HepG2 (cell line): ENCODE data around the gene SRP19. TPM values are rescaled to one million over a fixed set of nuclear protein-coding genes. Genes with fewer than 3 reads are reported as not detected.

Source experiments
- ATAC-seq: fragments of 200-7000 bp; cut with Tn5 transposase; 3 replicates; pipeline ENCODE4 v1.9.1; 2020; ENCODE audit warnings: mild to moderate bottlenecking, moderate library complexity
- BruUV-seq: library from RNA; stranded (reverse); fragments of 400-500 nt; replicated peaks from 2 replicates; lab custom pipeline; 2021; lab: Mats Ljungman, UMichigan
- CTCF ChIA-PET: fragments of 300-600 bp; formaldehyde crosslinking; extraction: SDS; loops from one replicate; lab custom pipeline; 2021; ENCODE audit warnings: low total read pairs, inconsistent platforms, low intra/inter-chr PET ratio; lab: Yijun Ruan, JAX
- POLR2A ChIA-PET: fragments of 350-600 bp; sonication (Branson Sonifier 250); formaldehyde crosslinking; loops from one replicate; lab custom pipeline; 2020; ENCODE audit warnings: antibody characterized with exemption, inconsistent platforms; lab: Yijun Ruan, JAX
- DNase-seq: peaks from one replicate; pipeline ENCODE4 v3.0.0-alpha.2; 2015; ENCODE audit warnings: low spot score
- FAIRE-seq: peaks from 3 replicates; lab custom pipeline; 2011; peaks lifted over from hg19 to GRCh38; lab: Jason Lieb, UNC
- H2AFZ ChIP-seq: one replicate; pipeline ENCODE4 v1.6.1; 2011; ENCODE audit warnings: low read length, inconsistent platforms
- H3K27ac ChIP-seq: fragments of 300-600 bp; 3 replicates; pipeline ENCODE4 v1.8.0; 2011; ENCODE audit warnings: mixed run types, mild to moderate bottlenecking, mixed read lengths, low read length, inconsistent platforms; ENCODE audit not compliant: insufficient read depth; ENCODE audit errors: extremely low read length
- H3K27me3 ChIP-seq, 2 experiments: fragments of 200-600 bp in 1 of 2; 2 replicates in 1 of 2; 3 replicates in 1 of 2; pipeline versions ENCODE4 v1.6.0 to v1.8.0; 2011; ENCODE audit warnings: low read length in 2 of 2, mild to moderate bottlenecking in 2 of 2, moderate library complexity in 2 of 2, inconsistent platforms in 1 of 2; ENCODE audit not compliant: insufficient read depth in 2 of 2, control insufficient read depth in 1 of 2
- H3K36me3 ChIP-seq, 2 experiments: fragments of 200-600 bp in 1 of 2; replicated peaks in 1 of 2; 2 replicates in 1 of 2; 3 replicates in 1 of 2; pipeline versions ENCODE4 v1.5.1 to v1.8.0; 2011; ENCODE audit warnings: low read length in 2 of 2, inconsistent platforms in 1 of 2; ENCODE audit not compliant: insufficient read depth in 2 of 2, control insufficient read depth in 1 of 2
- H3K4me1 ChIP-seq: 2 replicates; pipeline ENCODE4 v1.5.1; 2012; ENCODE audit warnings: low read length, inconsistent platforms; ENCODE audit not compliant: insufficient read depth
- H3K4me2 ChIP-seq: 2 replicates; pipeline ENCODE4 v1.6.0; 2011; ENCODE audit warnings: low read depth, low read length, inconsistent platforms
- H3K4me3 ChIP-seq, 3 experiments: fragments of 200-600 bp in 1 of 3; sonication (generic), shearing (Covaris generic) in 1 of 3; replicated peaks in 1 of 3; 2 replicates each; pipeline ENCODE4 v1.5.1; 2011 to 2016; ENCODE audit warnings: low read length in 3 of 3, inconsistent platforms in 2 of 3, low read depth in 2 of 3, mild to moderate bottlenecking in 2 of 3, control low read depth in 1 of 3, mixed read lengths in 1 of 3; ENCODE audit not compliant: insufficient read depth in 1 of 3
- H3K79me2 ChIP-seq: one replicate; pipeline ENCODE4 v1.6.1; 2011; ENCODE audit warnings: low read length, inconsistent platforms; ENCODE audit not compliant: insufficient read depth
- H3K9ac ChIP-seq: 2 replicates; pipeline ENCODE4 v1.6.0; 2011; ENCODE audit warnings: mild to moderate bottlenecking, low read depth, low read length, inconsistent platforms; ENCODE audit not compliant: insufficient read depth
- H3K9me3 ChIP-seq: 2 replicates; pipeline ENCODE4 v1.5.1; 2012; ENCODE audit warnings: mild to moderate bottlenecking, low read length
- H4K20me1 ChIP-seq: 2 replicates; pipeline ENCODE4 v1.6.0; 2011; ENCODE audit warnings: inconsistent platforms, mild to moderate bottlenecking, low read length, moderate library complexity; ENCODE audit not compliant: insufficient read depth
- EHMT2 ChIP-seq: fragments of 200-600 bp; sonication (generic); IDR thresholded peaks from 2 replicates; pipeline ENCODE4 v1.7.0; 2017; ENCODE audit warnings: antibody characterized with exemption, low read depth, low read length, borderline replicate concordance
- FOXJ3 ChIP-seq: sonication (generic); formaldehyde crosslinking; IDR thresholded peaks from 2 replicates; pipeline ENCODE4 v1.4.0; 2020; ENCODE audit warnings: missing genetic modification reagents, mild to moderate bottlenecking, borderline replicate concordance
- KDM3A ChIP-seq: IDR thresholded peaks from 2 replicates; pipeline ENCODE4 v1.6.1; 2018; ENCODE audit warnings: low read depth, missing compliant biosample characterization
- SAP130 ChIP-seq: IDR thresholded peaks from 2 replicates; pipeline ENCODE4 v1.6.1; 2016; ENCODE audit warnings: low read depth
- SOX6 ChIP-seq, 2 experiments: fragments of 450-650 bp in 1 of 2; sonication (generic) in 1 of 2; formaldehyde crosslinking in 1 of 2; IDR thresholded peaks; 2 replicates each; pipeline versions ENCODE4 v1.4.0 to v1.6.1; 2017 to 2020; ENCODE audit warnings: antibody characterized with exemption in 1 of 2, mild to moderate bottlenecking in 1 of 2, missing genetic modification reagents in 1 of 2
- SP5 ChIP-seq: IDR thresholded peaks from 2 replicates; pipeline ENCODE4 v1.6.1; 2016; ENCODE audit warnings: low read depth, borderline replicate concordance
- SRSF9 ChIP-seq: fragments of 200-400 bp; formaldehyde crosslinking; IDR thresholded peaks from 2 replicates; pipeline ENCODE4 v1.6.1; 2018; ENCODE audit warnings: borderline replicate concordance, mild to moderate bottlenecking, low read depth, low read length; ENCODE audit not compliant: insufficient read depth, poor library complexity, severe bottlenecking
- ZNF296 ChIP-seq: sonication (generic); formaldehyde crosslinking; conservative IDR thresholded peaks from 2 replicates; pipeline ENCODE4 v1.5.0; 2020; ENCODE audit warnings: mild to moderate bottlenecking, missing genetic modification reagents
- ZNF703 ChIP-seq: sonication (generic); formaldehyde crosslinking; IDR thresholded peaks from 2 replicates; pipeline ENCODE4 v1.5.1; 2020; ENCODE audit warnings: missing genetic modification reagents, mild to moderate bottlenecking, moderate library complexity, borderline replicate concordance
- ZSCAN25 ChIP-seq: sonication (generic); formaldehyde crosslinking; IDR thresholded peaks from 2 replicates; pipeline ENCODE4 v1.8.0; 2022; ENCODE audit warnings: mild to moderate bottlenecking, missing genetic modification reagents
- ZSCAN9 ChIP-seq: IDR thresholded peaks from 2 replicates; pipeline ENCODE4 v1.6.1; 2016; ENCODE audit warnings: borderline replicate concordance
- WGBS: methylation state at CpG from one replicate; pipeline ENCODE4 v1.1.6; 2017; ENCODE audit warnings: low lambda C conversion rate; 5-methylcytosine and 5-hydroxymethylcytosine counted together
- in situ Hi-C: cut with HindIII; loops from 2 replicates; pipeline ENCODE4 v1.10.0; 2017; ENCODE audit warnings: low pct_unique_long_range_greater_than_20kb; ENCODE audit not compliant: extremely low pct_ligation_motif_present
- intact Hi-C: fragments of 100-400 bp; cut with micrococcal nuclease; formaldehyde crosslinking; loops from one replicate; pipeline ENCODE4 v1.10.0; 2022; ENCODE audit not compliant: unreplicated experiment
- polyA plus RNA-seq, 8 experiments: library from polyadenylated mRNA; depleted of rRNA in 3 of 8; stranded (reverse) in 7 of 8; unstranded in 1 of 8; fragments of >200 nt; fragmentation: Illumina TruSeq in 4 of 8; extraction: Trizol in 4 of 8; gene quantifications; 2 replicates each; pipeline versions ENCODE4 v1.2.1 to v1.2.3, GENCODE V29; 2011 to 2016; ENCODE audit warnings: low read depth in 4 of 8, missing spikeins in 1 of 8, mixed read lengths in 1 of 8; ENCODE audit not compliant: insufficient read depth in 1 of 8
- total RNA-seq, 5 experiments: library from RNA; depleted of rRNA; stranded (reverse); fragments of >200 nt; fragmentation: Illumina TruSeq; extraction: Trizol; gene quantifications; 2 replicates each; pipeline ENCODE4 v1.2.3, GENCODE V29; 2016; ENCODE audit warnings: low read depth in 1 of 5
- TF ChIP-seq, protein P1 (sequence below): IDR thresholded peaks from 2 replicates; pipeline ENCODE4 v1.6.1; 2016; ENCODE audit warnings: low read depth, borderline replicate concordance
- TF ChIP-seq, protein P2 (sequence below): sonication (generic); formaldehyde crosslinking; IDR thresholded peaks from 2 replicates; pipeline ENCODE4 v1.4.0; 2020; ENCODE audit warnings: missing genetic modification reagents
- TF ChIP-seq, protein P3 (sequence below): sonication (generic); formaldehyde crosslinking; IDR thresholded peaks from 2 replicates; pipeline ENCODE4 v1.4.0; 2020; ENCODE audit warnings: missing genetic modification reagents

SRP19 gene
- total and polyA plus RNA-seq, 2 of the 13 experiments (the other 11 are each of a cell fraction or from before 2014, with no cell fraction given), result 46.9 to 143 TPM

DNA sequence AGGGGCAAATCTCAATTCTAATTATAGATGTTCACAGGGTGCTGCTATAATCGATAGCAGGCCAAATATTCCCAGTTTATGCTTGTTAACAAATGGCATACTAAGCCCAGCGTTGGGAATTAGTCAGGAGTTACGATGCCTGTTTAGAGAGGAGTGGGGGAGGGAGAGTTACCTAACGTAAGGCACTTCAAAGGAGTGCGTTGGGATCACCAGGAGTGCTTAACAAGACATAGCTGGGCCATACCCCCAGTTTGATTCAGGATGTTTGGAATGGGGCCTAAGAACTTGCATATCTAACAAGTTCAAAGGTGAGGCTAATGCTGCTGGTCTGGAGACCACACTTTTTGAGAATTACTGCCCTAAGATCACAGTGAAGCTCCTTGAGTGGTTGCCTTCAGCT is 14.5 kb upstream of the SRP19 start:
- TF ChIP-seq EHMT2 (no peak), SOX6 (IDR thresholded peaks at IDR 0.05) (no peak), SOX6 (CRISPR knock-in tag; IDR thresholded peaks at IDR 0.05) (no peak), ZNF296 (CRISPR knock-in tag) (no peak), FOXJ3 (no peak), SRSF9 (no peak), ZSCAN25 (CRISPR knock-in tag) (no peak), ZNF703 (CRISPR knock-in tag) (no peak), SP5 (CRISPR knock-in tag) (no peak), ZSCAN9 (CRISPR knock-in tag) (no peak), SAP130 (CRISPR knock-in tag) (no peak), KDM3A (no peak)
- TF ChIP-seq, protein P1, sequence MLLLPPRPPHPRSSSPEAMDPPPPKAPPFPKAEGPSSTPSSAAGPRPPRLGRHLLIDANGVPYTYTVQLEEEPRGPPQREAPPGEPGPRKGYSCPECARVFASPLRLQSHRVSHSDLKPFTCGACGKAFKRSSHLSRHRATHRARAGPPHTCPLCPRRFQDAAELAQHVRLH (CRISPR knock-in tag), result no peak
- TF ChIP-seq, protein P2, sequence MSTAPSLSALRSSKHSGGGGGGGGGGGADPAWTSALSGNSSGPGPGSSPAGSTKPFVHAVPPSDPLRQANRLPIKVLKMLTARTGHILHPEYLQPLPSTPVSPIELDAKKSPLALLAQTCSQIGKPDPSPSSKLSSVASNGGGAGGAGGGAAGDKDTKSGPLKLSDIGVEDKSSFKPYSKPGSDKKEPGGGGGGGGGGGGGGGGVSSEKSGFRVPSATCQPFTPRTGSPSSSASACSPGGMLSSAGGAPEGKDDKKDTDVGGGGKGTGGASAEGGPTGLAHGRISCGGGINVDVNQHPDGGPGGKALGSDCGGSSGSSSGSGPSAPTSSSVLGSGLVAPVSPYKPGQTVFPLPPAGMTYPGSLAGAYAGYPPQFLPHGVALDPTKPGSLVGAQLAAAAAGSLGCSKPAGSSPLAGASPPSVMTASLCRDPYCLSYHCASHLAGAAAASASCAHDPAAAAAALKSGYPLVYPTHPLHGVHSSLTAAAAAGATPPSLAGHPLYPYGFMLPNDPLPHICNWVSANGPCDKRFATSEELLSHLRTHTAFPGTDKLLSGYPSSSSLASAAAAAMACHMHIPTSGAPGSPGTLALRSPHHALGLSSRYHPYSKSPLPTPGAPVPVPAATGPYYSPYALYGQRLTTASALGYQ, result no peak
- TF ChIP-seq, protein P3, sequence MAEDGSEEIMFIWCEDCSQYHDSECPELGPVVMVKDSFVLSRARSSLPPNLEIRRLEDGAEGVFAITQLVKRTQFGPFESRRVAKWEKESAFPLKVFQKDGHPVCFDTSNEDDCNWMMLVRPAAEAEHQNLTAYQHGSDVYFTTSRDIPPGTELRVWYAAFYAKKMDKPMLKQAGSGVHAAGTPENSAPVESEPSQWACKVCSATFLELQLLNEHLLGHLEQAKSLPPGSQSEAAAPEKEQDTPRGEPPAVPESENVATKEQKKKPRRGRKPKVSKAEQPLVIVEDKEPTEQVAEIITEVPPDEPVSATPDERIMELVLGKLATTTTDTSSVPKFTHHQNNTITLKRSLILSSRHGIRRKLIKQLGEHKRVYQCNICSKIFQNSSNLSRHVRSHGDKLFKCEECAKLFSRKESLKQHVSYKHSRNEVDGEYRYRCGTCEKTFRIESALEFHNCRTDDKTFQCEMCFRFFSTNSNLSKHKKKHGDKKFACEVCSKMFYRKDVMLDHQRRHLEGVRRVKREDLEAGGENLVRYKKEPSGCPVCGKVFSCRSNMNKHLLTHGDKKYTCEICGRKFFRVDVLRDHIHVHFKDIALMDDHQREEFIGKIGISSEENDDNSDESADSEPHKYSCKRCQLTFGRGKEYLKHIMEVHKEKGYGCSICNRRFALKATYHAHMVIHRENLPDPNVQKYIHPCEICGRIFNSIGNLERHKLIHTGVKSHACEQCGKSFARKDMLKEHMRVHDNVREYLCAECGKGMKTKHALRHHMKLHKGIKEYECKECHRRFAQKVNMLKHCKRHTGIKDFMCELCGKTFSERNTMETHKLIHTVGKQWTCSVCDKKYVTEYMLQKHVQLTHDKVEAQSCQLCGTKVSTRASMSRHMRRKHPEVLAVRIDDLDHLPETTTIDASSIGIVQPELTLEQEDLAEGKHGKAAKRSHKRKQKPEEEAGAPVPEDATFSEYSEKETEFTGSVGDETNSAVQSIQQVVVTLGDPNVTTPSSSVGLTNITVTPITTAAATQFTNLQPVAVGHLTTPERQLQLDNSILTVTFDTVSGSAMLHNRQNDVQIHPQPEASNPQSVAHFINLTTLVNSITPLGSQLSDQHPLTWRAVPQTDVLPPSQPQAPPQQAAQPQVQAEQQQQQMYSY (CRISPR knock-in tag), result no peak
- in situ Hi-C loops, result loop anchor here (5.0 kb wide), 2 partner anchors 154 to 294 kb away; no protein-coding TSS in a partner anchor
- ChIA-PET CTCF (no interaction called here), POLR2A (no interaction called here)
- FAIRE-seq (no peak), ATAC-seq (no peak), DNase-seq (no peak)
- intact Hi-C loops, result no loop called here
- Histone ChIP-seq H2AFZ (no peak overlapping the region), H3K79me2 (no peaks in the 10 kb centered on the region), H3K27ac (no peak overlapping the region), H3K4me3 (no peak overlapping the region), H3K4me2 (no peak overlapping the region), H3K9me3 (no peaks in the 10 kb centered on the region), H3K4me1 (peaks cover 16% of the 10 kb centered on the region), H3K9ac (no peak overlapping the region), H4K20me1 (no peaks in the 10 kb centered on the region), H3K36me3 (no peaks in the 10 kb centered on the region), H3K27me3 (no peaks in the 10 kb centered on the region)
- WGBS, result 58% methylated on average over 5 of the region's 5 CpGs
- no TSS peak for BruUV-seq
